ENCODE measurements around the gene SWSAP1.

GRCh38 chr19:11418094-11418548 lies 43.7 kb downstream of the SWSAP1 start:
- TF ChIP-seq CTCF (IDR thresholded peaks at IDR 0.05; ENCODE audit: low read length) (no peak), EZH2 (IDR thresholded peaks at IDR 0.05; ENCODE audit: borderline replicate concordance, low read length) (no peak)
